Upper lobe of left lung (tissue), 6 donors: ENCODE results near the gene PROK2. TPM values are rescaled to one million over a fixed set of nuclear protein-coding genes. Genes with fewer than 3 reads are reported as not detected.

Experiments
- ATAC-seq, 2 donors: fragments of 200-7000 bp; cut with Tn5 transposase; one replicate each; pipeline ENCODE4 v1.9.1; 2022; ENCODE audit warnings: mild to moderate bottlenecking in 2 of 2, moderate library complexity in 2 of 2; ENCODE audit not compliant: low FRiP score in 2 of 2
- DNase-seq, 2 donors: peaks; one replicate each; pipeline ENCODE4 v3.0.0-alpha.2; 2019 to 2020
- H3K27ac ChIP-seq, 4 donors: fragments of 200-600 bp; sonication (generic); one replicate each; pipeline ENCODE4 v1.5.1; 2016 to 2019
- H3K27me3 ChIP-seq, 4 donors: fragments of 200-600 bp; sonication (generic); one replicate each; pipeline ENCODE4 v1.5.1; 2017 to 2019
- H3K36me3 ChIP-seq, 4 donors: fragments of 200-600 bp; sonication (generic); one replicate each; pipeline ENCODE4 v1.5.1; 2016 to 2019
- H3K4me1 ChIP-seq, 4 donors: fragments of 200-600 bp; sonication (generic); one replicate each; pipeline ENCODE4 v1.5.1; 2018 to 2019
- H3K4me3 ChIP-seq, 4 donors: fragments of 200-600 bp; sonication (generic); one replicate each; pipeline ENCODE4 v1.5.1; 2017 to 2019; ENCODE audit warnings: mild to moderate bottlenecking in 2 of 4, moderate library complexity in 1 of 4
- H3K9me3 ChIP-seq, 4 donors: fragments of 200-600 bp; sonication (generic); one replicate each; pipeline ENCODE4 v1.5.1; 2018 to 2019
- CTCF ChIP-seq, 6 experiments: fragments of 450-650 bp in 4 of 6; fragments of 200-600 bp in 2 of 6; sonication (generic) in 2 of 6; IDR thresholded peaks; one replicate each; pipeline ENCODE4 v1.5.1; 2016 to 2019; ENCODE audit warnings: antibody characterized with exemption in 6 of 6
- EP300 ChIP-seq, 4 donors: sonication (generic); formaldehyde crosslinking; IDR thresholded peaks; one replicate each; pipeline ENCODE4 v1.5.1; 2017; ENCODE audit warnings: antibody characterized with exemption in 4 of 4, control low read depth in 2 of 4
- POLR2A ChIP-seq, 4 donors: fragments of 450-650 bp; IDR thresholded peaks; one replicate each; pipeline ENCODE4 v1.5.1; 2016 to 2017; ENCODE audit warnings: antibody characterized with exemption in 4 of 4, mild to moderate bottlenecking in 2 of 4
- POLR2AphosphoS5 ChIP-seq, 2 donors: sonication (generic); formaldehyde crosslinking; IDR thresholded peaks; one replicate each; pipeline ENCODE4 v1.5.1; 2017; ENCODE audit warnings: antibody characterized with exemption in 2 of 2
- WGBS, 2 donors: methylation state at CpG; one replicate each; pipeline ENCODE4 v1.1.5; 2017 to 2018; 5-methylcytosine and 5-hydroxymethylcytosine counted together
- total RNA-seq, 6 donors: library from RNA; depleted of rRNA in 4 of 6; stranded (reverse); fragments of >200 nt in 4 of 6; gene quantifications; one replicate each; pipeline versions ENCODE4 v1.1.0 to v1.2.1, GENCODE V29; 2016 to 2021
- donor health status: DM: no; HTN: no; CAD: no; lungs with moderate emphysema.
- donor health status: DM: no; HTN: yes; CAD: no; lungs with severe emphysema.

PROK2 gene
- total RNA-seq, 6 donors from 2014 or later, result 2.3 to 10.7 (median 3.3) TPM; not detected in 1

GRCh38 chr3:71742621-71743020, 42.3 kb downstream of the PROK2 start:
- ATAC-seq (no peak), DNase-seq (no peak)
- H3K9me3 ChIP-seq, result peaks cover 16 to 24% (median 19%) of the 10 kb centered on the region in 4 donors
- WGBS, 2 donors, result 95 to 100% methylated on average over 1 of the region's 1 CpG
- TF ChIP-seq CTCF (IDR thresholded peaks at IDR 0.05) (no peak), EP300 (IDR thresholded peaks at IDR 0.05) (no peak), POLR2AphosphoS5 (IDR thresholded peaks at IDR 0.05) (no peak), POLR2A (IDR thresholded peaks at IDR 0.05) (no peak)
- H3K27me3 ChIP-seq, result no peaks in the 10 kb centered on the region
- H3K36me3 ChIP-seq, result no peaks in the 10 kb centered on the region
- no peak overlapping the region for H3K4me3 ChIP-seq
- no peaks in the 10 kb centered on the region for H3K4me1 ChIP-seq
- no peak overlapping the region for H3K27ac ChIP-seq

GRCh38 chr3:71734881-71735280, 50.1 kb downstream of the PROK2 start:
- whole genome bisulfite sequencing, 2 donors, result 60 to 79% methylated on average over 1 of the region's 1 CpG
- peaks cover 0 to 5% (median 0%) of the 10 kb centered on the region in 4 donors for H3K9me3 ChIP-seq
- H3K4me3 ChIP-seq, result no peak overlapping the region
- ATAC-seq (no peak), DNase-seq (no peak)
- no peaks in the 10 kb centered on the region for H3K27me3 ChIP-seq
- H3K36me3 ChIP-seq, result no peaks in the 10 kb centered on the region
- peaks cover 2 to 5% (median 4%) of the 10 kb centered on the region in 4 donors for H3K4me1 ChIP-seq
- H3K27ac ChIP-seq, result no peak overlapping the region
- TF ChIP-seq POLR2AphosphoS5 (IDR thresholded peaks at IDR 0.05) (no peak), POLR2A (IDR thresholded peaks at IDR 0.05) (no peak), CTCF (IDR thresholded peaks at IDR 0.05) (no peak), EP300 (IDR thresholded peaks at IDR 0.05) (no peak)

- TF ChIP-seq POLR2AphosphoS5 (IDR thresholded peaks at IDR 0.05) (no peak), CTCF (IDR thresholded peaks at IDR 0.05) (no peak), POLR2A (IDR thresholded peaks at IDR 0.05) (no peak), EP300 (IDR thresholded peaks at IDR 0.05) (no peak)
- Histone ChIP-seq H3K4me1 (peaks cover 5 to 15% (median 9%) of the 10 kb centered on the region in 4 donors), H3K36me3 (no peaks in the 10 kb centered on the region), H3K4me3 (no peak overlapping the region), H3K9me3 (peaks cover 0 to 5% (median 0%) of the 10 kb centered on the region in 4 donors), H3K27me3 (no peaks in the 10 kb centered on the region), H3K27ac (no peak overlapping the region)
- no peak for ATAC-seq
- no peak for DNase-seq
- 94 to 98% methylated on average over 2 of the region's 2 CpGs for WGBS, 2 donors
Measured at GRCh38 chr3:71733319-71733718, 51.6 kb downstream of the PROK2 start.

GRCh38 chr3:71732637-71733036, 52.3 kb downstream of the PROK2 start:
- Histone ChIP-seq H3K27me3 (no peaks in the 10 kb centered on the region), H3K4me3 (no peak overlapping the region), H3K4me1 (peaks cover 5 to 15% (median 9%) of the 10 kb centered on the region in 4 donors), H3K36me3 (no peaks in the 10 kb centered on the region), H3K9me3 (peaks cover 0 to 3% (median 0%) of the 10 kb centered on the region in 4 donors), H3K27ac (no peak overlapping the region)
- TF ChIP-seq POLR2A (IDR thresholded peaks at IDR 0.05) (no peak), POLR2AphosphoS5 (IDR thresholded peaks at IDR 0.05) (no peak)
- DNase-seq, result no peak
- 89 to 91% methylated on average over 4 of the region's 4 CpGs for WGBS, 2 donors
- ATAC-seq, result no peak

GRCh38 chr3:71728632-71729342, 56.2 kb downstream of the PROK2 start:
- DNase-seq (no peak), ATAC-seq (no peak)
- Histone ChIP-seq H3K27me3 (no peaks in the 10 kb centered on the region), H3K4me1 (peaks cover 10 to 24% (median 23%) of the 10 kb centered on the region in 4 donors), H3K9me3 (no peaks in the 10 kb centered on the region), H3K36me3 (no peaks in the 10 kb centered on the region), H3K27ac (no peak overlapping the region), H3K4me3 (no peak overlapping the region)
- no peak for TF ChIP-seq EP300 (IDR thresholded peaks at IDR 0.05)
- no peak for TF ChIP-seq POLR2AphosphoS5 (IDR thresholded peaks at IDR 0.05)
- no peak for TF ChIP-seq POLR2A (IDR thresholded peaks at IDR 0.05)
- TF ChIP-seq CTCF (IDR thresholded peaks at IDR 0.05), result no peak
- WGBS, 2 donors, result 60 to 68% methylated on average over 3 to 4 of the region's 4 CpGs
